Measurements from ENCODE around the gene RTN4RL1. TPM values are rescaled to one million over a fixed set of nuclear protein-coding genes. Genes with fewer than 3 reads are reported as not detected.

Gene RTN4RL1
- total RNA-seq (under 1 TPM; 0.16 to 0.71 (median 0.48) TPM), polyA plus RNA-seq (under 1 TPM in 2 of 3 donors, not detected in 1; under 0.01 to 0.69 TPM)

- intact Hi-C loops (cut with DNase I) = loop anchor here (2.0 kb wide), 1 partner anchor 26 kb away; no protein-coding TSS in a partner anchor
- Histone ChIP-seq H3K27ac (peak within 1 kb of the TSS in 2 of 4 donors; percentile 19 to 20), H3K36me3 (no peaks in the 10 kb centered on the region), H3K9me3 (no peaks in the 10 kb centered on the region), H3K27me3 (peaks cover 20 to 74% (median 34%) of the 10 kb centered on the region in 3 donors), H3K4me1 (peaks cover 0 to 36% (median 35%) of the 10 kb centered on the region in 4 donors), H3K4me3 (peak within 1 kb of the TSS; percentile 21 to 55 (median 48))
- DNase-seq = peak; percentile 81
- TF ChIP-seq POLR2AphosphoS5 (IDR thresholded peaks at IDR 0.05) (peak in 1 of 4 donors; percentile 27), EP300 (IDR thresholded peaks at IDR 0.05) (no peak)
- 1% methylated on average over 47 of the region's 47 CpGs for WGBS, 2 donors
Observed at GRCh38 chr17:2025220-2025621, at the start of gene RTN4RL1. Gene RTN4RL1 (minus strand): TSS chr17:2025334. CDS start chr17:2024865, 469 bp downstream.

GRCh38 chr17:2074919-2075318 lies 49.8 kb upstream of the RTN4RL1 start:
- no peak for DNase-seq
- H3K36me3 ChIP-seq = peaks cover 0 to 32% (median 6%) of the 10 kb centered on the region in 4 donors
- 90% methylated on average over 10 of the region's 10 CpGs for WGBS, 2 donors
- H3K4me1 ChIP-seq = peaks cover 0 to 45% (median 34%) of the 10 kb centered on the region in 4 donors
- TF ChIP-seq CTCF (IDR thresholded peaks at IDR 0.05) = no peak
- no peak for TF ChIP-seq EP300 (IDR thresholded peaks at IDR 0.05)
- TF ChIP-seq POLR2AphosphoS5 (IDR thresholded peaks at IDR 0.05) = no peak
- no peak for TF ChIP-seq POLR2A (IDR thresholded peaks at IDR 0.05)
- intact Hi-C loops (cut with DNase I) = no loop called here
- no peak overlapping the region for H3K4me3 ChIP-seq
- H3K9me3 ChIP-seq = no peaks in the 10 kb centered on the region
- H3K27me3 ChIP-seq = no peaks in the 10 kb centered on the region
- H3K27ac ChIP-seq = peak overlapping the region; percentile 51 to 79 (median 68)

GRCh38 chr17:2071455-2072281 lies 46.5 kb upstream of the RTN4RL1 start:
- TF ChIP-seq POLR2A (IDR thresholded peaks at IDR 0.05) (no peak), POLR2AphosphoS5 (IDR thresholded peaks at IDR 0.05) (peak; percentile 24 to 67 (median 62)), EP300 (IDR thresholded peaks at IDR 0.05) (peak in 2 of 4 donors; percentile 28 to 59)
- peak; percentile 87 for DNase-seq
- Histone ChIP-seq H3K27ac (peak overlapping the region; percentile 58 to 78 (median 74)), H3K9me3 (no peaks in the 10 kb centered on the region), H3K4me3 (no peak overlapping the region), H3K4me1 (peaks cover 0 to 62% (median 46%) of the 10 kb centered on the region in 4 donors), H3K27me3 (no peaks in the 10 kb centered on the region), H3K36me3 (peaks cover 0 to 13% (median 2%) of the 10 kb centered on the region in 4 donors)
- WGBS, 2 donors = 76 to 84% methylated on average over 31 of the region's 31 CpGs
- intact Hi-C loops (cut with DNase I) = no loop called here

- intact Hi-C loops (cut with DNase I) = no loop called here
- Histone ChIP-seq H3K27ac (peak overlapping the region; percentile 58 to 78 (median 74)), H3K27me3 (no peaks in the 10 kb centered on the region), H3K9me3 (no peaks in the 10 kb centered on the region), H3K4me1 (peaks cover 0 to 62% (median 46%) of the 10 kb centered on the region in 4 donors), H3K4me3 (no peak overlapping the region), H3K36me3 (peaks cover 0 to 14% (median 2%) of the 10 kb centered on the region in 4 donors)
- 85 to 91% methylated on average over 6 of the region's 6 CpGs for WGBS, 2 donors
- TF ChIP-seq CTCF (IDR thresholded peaks at IDR 0.05) = no peak
- no peak for TF ChIP-seq POLR2AphosphoS5 (IDR thresholded peaks at IDR 0.05)
- TF ChIP-seq POLR2A (IDR thresholded peaks at IDR 0.05) = no peak
- no peak for TF ChIP-seq EP300 (IDR thresholded peaks at IDR 0.05)
- DNase-seq = no peak
Observed at GRCh38 chr17:2071024-2071385, 45.9 kb upstream of the RTN4RL1 start.

GRCh38 chr17:2070241-2071023 lies 45.3 kb upstream of the RTN4RL1 start:
- Histone ChIP-seq H3K9me3 (no peaks in the 10 kb centered on the region), H3K36me3 (peaks cover 0 to 20% (median 2%) of the 10 kb centered on the region in 4 donors), H3K4me3 (no peak overlapping the region), H3K4me1 (peaks cover 0 to 61% (median 45%) of the 10 kb centered on the region in 4 donors), H3K27me3 (no peaks in the 10 kb centered on the region), H3K27ac (peak overlapping the region; percentile 58 to 78 (median 74))
- intact Hi-C loops (cut with DNase I) = no loop called here
- 74 to 81% methylated on average over 13 of the region's 13 CpGs for WGBS, 2 donors
- no peak for DNase-seq
- TF ChIP-seq EP300 (IDR thresholded peaks at IDR 0.05) (no peak), CTCF (IDR thresholded peaks at IDR 0.05) (no peak), POLR2A (IDR thresholded peaks at IDR 0.05) (no peak), POLR2AphosphoS5 (IDR thresholded peaks at IDR 0.05) (no peak)
